Measurements from ENCODE around the gene MED16. TPM values are rescaled to one million over a fixed set of nuclear protein-coding genes. Genes with fewer than 3 reads are reported as not detected.

MED16 gene
- total RNA-seq, 1 experiment from 2014 or later = 66.9 TPM

GRCh38 chr19:941292-942132 lies 48.5 kb upstream of the MED16 start (continued):
- TF ChIP-seq ZMAT4 (CRISPR knock-in tag; IDR thresholded peaks at IDR 0.05) = no peak
- no peak for TF ChIP-seq FOXP1 (CRISPR knock-in tag; IDR thresholded peaks at IDR 0.05; ENCODE audit: borderline replicate concordance)

- peaks cover 36% of the 10 kb centered on the region for H3K36me3 Mint-ChIP-seq
- H3K27ac Mint-ChIP-seq = 0 out of 2 replicates have a peak overlapping the region, but pooled peaks have one; percentile 82
- ATAC-seq (no peak), DNase-seq (ENCODE audit: low spot score) (no peak)
- no peaks in the 10 kb centered on the region for H3K4me1 Mint-ChIP-seq
- TF ChIP-seq MLX (CRISPR knock-in tag; IDR thresholded peaks at IDR 0.05) = no peak
- TF ChIP-seq NR3C1 (CRISPR knock-in tag; conservative IDR thresholded peaks at IDR 0.05; ENCODE audit: low read depth) = no peak
- TF ChIP-seq SOX15 (CRISPR knock-in tag; IDR thresholded peaks at IDR 0.05) = no peak
- no peak for TF ChIP-seq AR (CRISPR knock-in tag; IDR thresholded peaks at IDR 0.05)
- TF ChIP-seq ZNF423 (CRISPR knock-in tag; IDR thresholded peaks at IDR 0.05) = no peak
- TF ChIP-seq FOXP1 (CRISPR knock-in tag; IDR thresholded peaks at IDR 0.05; ENCODE audit: borderline replicate concordance) = no peak
- no peak for TF ChIP-seq CDX4 (CRISPR knock-in tag; IDR thresholded peaks at IDR 0.05; ENCODE audit: borderline replicate concordance)
- TF ChIP-seq, protein P1, sequence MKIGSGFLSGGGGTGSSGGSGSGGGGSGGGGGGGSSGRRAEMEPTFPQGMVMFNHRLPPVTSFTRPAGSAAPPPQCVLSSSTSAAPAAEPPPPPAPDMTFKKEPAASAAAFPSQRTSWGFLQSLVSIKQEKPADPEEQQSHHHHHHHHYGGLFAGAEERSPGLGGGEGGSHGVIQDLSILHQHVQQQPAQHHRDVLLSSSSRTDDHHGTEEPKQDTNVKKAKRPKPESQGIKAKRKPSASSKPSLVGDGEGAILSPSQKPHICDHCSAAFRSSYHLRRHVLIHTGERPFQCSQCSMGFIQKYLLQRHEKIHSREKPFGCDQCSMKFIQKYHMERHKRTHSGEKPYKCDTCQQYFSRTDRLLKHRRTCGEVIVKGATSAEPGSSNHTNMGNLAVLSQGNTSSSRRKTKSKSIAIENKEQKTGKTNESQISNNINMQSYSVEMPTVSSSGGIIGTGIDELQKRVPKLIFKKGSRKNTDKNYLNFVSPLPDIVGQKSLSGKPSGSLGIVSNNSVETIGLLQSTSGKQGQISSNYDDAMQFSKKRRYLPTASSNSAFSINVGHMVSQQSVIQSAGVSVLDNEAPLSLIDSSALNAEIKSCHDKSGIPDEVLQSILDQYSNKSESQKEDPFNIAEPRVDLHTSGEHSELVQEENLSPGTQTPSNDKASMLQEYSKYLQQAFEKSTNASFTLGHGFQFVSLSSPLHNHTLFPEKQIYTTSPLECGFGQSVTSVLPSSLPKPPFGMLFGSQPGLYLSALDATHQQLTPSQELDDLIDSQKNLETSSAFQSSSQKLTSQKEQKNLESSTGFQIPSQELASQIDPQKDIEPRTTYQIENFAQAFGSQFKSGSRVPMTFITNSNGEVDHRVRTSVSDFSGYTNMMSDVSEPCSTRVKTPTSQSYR (CRISPR knock-in tag; IDR thresholded peaks at IDR 0.05) = no peak
- no peak for TF ChIP-seq ETV6 (CRISPR knock-in tag; IDR thresholded peaks at IDR 0.05)
- TF ChIP-seq ZNF232 (CRISPR knock-in tag; IDR thresholded peaks at IDR 0.05) = no peak
- TF ChIP-seq ATF6 (CRISPR knock-in tag; IDR thresholded peaks at IDR 0.05) = no peak
- no peak for TF ChIP-seq TEAD4 (CRISPR knock-in tag; IDR thresholded peaks at IDR 0.05)
- no peak for TF ChIP-seq PREB (CRISPR knock-in tag; IDR thresholded peaks at IDR 0.05; ENCODE audit: borderline replicate concordance)
- TF ChIP-seq ZNF512 (CRISPR knock-in tag; IDR thresholded peaks at IDR 0.05; ENCODE audit: borderline replicate concordance) = no peak
- no peaks in the 10 kb centered on the region for H3K27me3 Mint-ChIP-seq (ENCODE audit: low read depth)
- H3K4me3 Mint-ChIP-seq = no peak overlapping the region
- no peaks in the 10 kb centered on the region for H3K9me3 Mint-ChIP-seq
- ChIA-PET CTCF (no interaction called here), POLR2A (no interaction called here)
Measured at GRCh38 chr19:940591-941291, 47.8 kb upstream of the MED16 start.

Measured in WTC11 (cell line).